Right lobe of liver (tissue), 6 donors: ENCODE measurements around the gene GGACT. TPM values are rescaled to one million over a fixed set of nuclear protein-coding genes. Genes with fewer than 3 reads are reported as not detected.
A peak's percentile ranks its signal among the peaks of the same experiment; 100 is the strongest.

Source experiments
- ATAC-seq, 4 donors: fragments of 200-7000 bp; cut with Tn5 transposase; one replicate each; pipeline ENCODE4 v1.9.1; 2020; ENCODE audit warnings: mild to moderate bottlenecking in 4 of 4, moderate library complexity in 4 of 4
- DNase-seq, 3 donors: peaks; one replicate each; pipeline ENCODE4 v3.0.0-alpha.2; 2020
- H3K27ac ChIP-seq, 3 donors: fragments of 200-600 bp; one replicate each; pipeline ENCODE4 v1.8.0; 2022
- H3K27me3 ChIP-seq, 2 donors: fragments of 200-600 bp; one replicate each; pipeline ENCODE4 v1.8.0; 2022
- H3K36me3 ChIP-seq, 4 donors: fragments of 200-600 bp; sonication (generic) in 1 of 4; one replicate each; pipeline versions ENCODE4 v1.5.1 to v1.8.0; 2017 to 2022; ENCODE audit warnings: control low read depth in 1 of 4
- H3K4me1 ChIP-seq, 4 donors: fragments of 200-600 bp; sonication (generic) in 1 of 4; one replicate each; pipeline versions ENCODE4 v1.5.1 to v1.8.0; 2017 to 2022; ENCODE audit warnings: control low read depth in 1 of 4
- H3K4me3 ChIP-seq, 3 donors: fragments of 200-600 bp; one replicate each; pipeline ENCODE4 v1.8.0; 2022
- H3K9me3 ChIP-seq, 4 donors: fragments of 200-600 bp; sonication (generic) in 1 of 4; one replicate each; pipeline versions ENCODE4 v1.5.1 to v1.8.0; 2017 to 2022; ENCODE audit warnings: control low read depth in 1 of 4
- POLR2A ChIP-seq: fragments of 450-650 bp; IDR thresholded peaks from one replicate; pipeline ENCODE4 v1.6.1; 2017; ENCODE audit warnings: antibody characterized with exemption, mild to moderate bottlenecking
- WGBS: methylation state at CpG from one replicate; pipeline ENCODE4 v1.1.6; 2018; ENCODE audit warnings: low coverage, low lambda C conversion rate; ENCODE audit not compliant: insufficient coverage; ENCODE audit errors: missing lambda C conversion rate; 5-methylcytosine and 5-hydroxymethylcytosine counted together
- intact Hi-C, 2 donors: fragments of 100-400 bp; cut with DNase I; formaldehyde crosslinking; loops; one replicate each; pipeline versions ENCODE4 v1.11.2 to v1.14.1; 2022
- total RNA-seq, 6 experiments: library from RNA; depleted of rRNA in 2 of 6; stranded (reverse); fragments of >200 nt in 2 of 6; fragmentation: NEBNext Ultra II Directional in 3 of 6; extraction: Animal tissue kit (Norgen Biotek cat#: 25700) in 3 of 6; gene quantifications; one replicate each; pipeline versions ENCODE4 v1.1.0 to v1.2.4, GENCODE V29; 2016 to 2023
- TF ChIP-seq, protein P1 (sequence below), 4 donors: fragments of 200-600 bp in 3 of 4; fragments of 450-650 bp in 1 of 4; IDR thresholded peaks; one replicate each; pipeline versions ENCODE4 v1.5.1 to v1.8.0; 2016 to 2022; ENCODE audit warnings: antibody characterized with exemption in 4 of 4, mild to moderate bottlenecking in 2 of 4
- donor health status: DM: no; HTN: yes; CAD: no.
- donor health status: DM: no; HTN: no; CAD: no.
- donor health status: DM: no; HTN: no; CAD: no.
- donor health status: DM: no; HTN: yes; CAD: no.
- donor health status: DM: no; HTN: yes; CAD: no.

GGACT gene
- total RNA-seq, 6 experiments from 2014 or later, result 4.7 to 9.0 (median 5.9) TPM

GRCh38 chr13:100537951-100538462 is 50.6 kb downstream of the GGACT start:
- ATAC-seq, result no peak
- WGBS, result 96% methylated on average over 4 of the region's 5 CpGs
- Histone ChIP-seq H3K27me3 (no peaks in the 10 kb centered on the region), H3K4me3 (no peak overlapping the region), H3K27ac (no peak overlapping the region), H3K9me3 (no peaks in the 10 kb centered on the region), H3K36me3 (no peaks in the 10 kb centered on the region), H3K4me1 (peaks cover 0 to 17% (median 4%) of the 10 kb centered on the region in 4 donors)
- DNase-seq, result peak in 1 of 3 donors; percentile 33
- TF ChIP-seq, protein P1, sequence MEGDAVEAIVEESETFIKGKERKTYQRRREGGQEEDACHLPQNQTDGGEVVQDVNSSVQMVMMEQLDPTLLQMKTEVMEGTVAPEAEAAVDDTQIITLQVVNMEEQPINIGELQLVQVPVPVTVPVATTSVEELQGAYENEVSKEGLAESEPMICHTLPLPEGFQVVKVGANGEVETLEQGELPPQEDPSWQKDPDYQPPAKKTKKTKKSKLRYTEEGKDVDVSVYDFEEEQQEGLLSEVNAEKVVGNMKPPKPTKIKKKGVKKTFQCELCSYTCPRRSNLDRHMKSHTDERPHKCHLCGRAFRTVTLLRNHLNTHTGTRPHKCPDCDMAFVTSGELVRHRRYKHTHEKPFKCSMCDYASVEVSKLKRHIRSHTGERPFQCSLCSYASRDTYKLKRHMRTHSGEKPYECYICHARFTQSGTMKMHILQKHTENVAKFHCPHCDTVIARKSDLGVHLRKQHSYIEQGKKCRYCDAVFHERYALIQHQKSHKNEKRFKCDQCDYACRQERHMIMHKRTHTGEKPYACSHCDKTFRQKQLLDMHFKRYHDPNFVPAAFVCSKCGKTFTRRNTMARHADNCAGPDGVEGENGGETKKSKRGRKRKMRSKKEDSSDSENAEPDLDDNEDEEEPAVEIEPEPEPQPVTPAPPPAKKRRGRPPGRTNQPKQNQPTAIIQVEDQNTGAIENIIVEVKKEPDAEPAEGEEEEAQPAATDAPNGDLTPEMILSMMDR (IDR thresholded peaks at IDR 0.05), result no peak
- no peak for TF ChIP-seq POLR2A
- intact Hi-C loops, result no loop called here

- intact Hi-C loops, result no loop called here
- no peak for ATAC-seq
- no peaks in the 10 kb centered on the region for H3K36me3 ChIP-seq
- H3K4me1 ChIP-seq, result peaks cover 0 to 17% (median 7%) of the 10 kb centered on the region in 4 donors
- H3K27ac ChIP-seq, result no peak overlapping the region
- 90% methylated on average over 5 of the region's 9 CpGs for whole genome bisulfite sequencing
- DNase-seq, result peak in 1 of 3 donors; percentile 25
- no peaks in the 10 kb centered on the region for H3K9me3 ChIP-seq
- H3K27me3 ChIP-seq, result no peaks in the 10 kb centered on the region
- TF ChIP-seq POLR2A, result no peak
- TF ChIP-seq, protein P1 (IDR thresholded peaks at IDR 0.05), result no peak
- H3K4me3 ChIP-seq, result no peak overlapping the region
Measured at GRCh38 chr13:100537486-100537885, 51.1 kb downstream of the GGACT start.

- intact Hi-C loops, result no loop called here
- WGBS, result 87% methylated on average over 11 of the region's 13 CpGs
- TF ChIP-seq POLR2A, result no peak
- TF ChIP-seq, protein P1 (IDR thresholded peaks at IDR 0.05), result no peak
- Histone ChIP-seq H3K27ac (no peak overlapping the region), H3K9me3 (no peaks in the 10 kb centered on the region), H3K4me1 (peaks cover 0 to 17% (median 8%) of the 10 kb centered on the region in 4 donors), H3K27me3 (no peaks in the 10 kb centered on the region), H3K36me3 (no peaks in the 10 kb centered on the region), H3K4me3 (no peak overlapping the region)
- ATAC-seq (no peak), DNase-seq (peak in 1 of 3 donors; percentile 42)
Measured at GRCh38 chr13:100536643-100537180, 51.9 kb downstream of the GGACT start.

DNA sequence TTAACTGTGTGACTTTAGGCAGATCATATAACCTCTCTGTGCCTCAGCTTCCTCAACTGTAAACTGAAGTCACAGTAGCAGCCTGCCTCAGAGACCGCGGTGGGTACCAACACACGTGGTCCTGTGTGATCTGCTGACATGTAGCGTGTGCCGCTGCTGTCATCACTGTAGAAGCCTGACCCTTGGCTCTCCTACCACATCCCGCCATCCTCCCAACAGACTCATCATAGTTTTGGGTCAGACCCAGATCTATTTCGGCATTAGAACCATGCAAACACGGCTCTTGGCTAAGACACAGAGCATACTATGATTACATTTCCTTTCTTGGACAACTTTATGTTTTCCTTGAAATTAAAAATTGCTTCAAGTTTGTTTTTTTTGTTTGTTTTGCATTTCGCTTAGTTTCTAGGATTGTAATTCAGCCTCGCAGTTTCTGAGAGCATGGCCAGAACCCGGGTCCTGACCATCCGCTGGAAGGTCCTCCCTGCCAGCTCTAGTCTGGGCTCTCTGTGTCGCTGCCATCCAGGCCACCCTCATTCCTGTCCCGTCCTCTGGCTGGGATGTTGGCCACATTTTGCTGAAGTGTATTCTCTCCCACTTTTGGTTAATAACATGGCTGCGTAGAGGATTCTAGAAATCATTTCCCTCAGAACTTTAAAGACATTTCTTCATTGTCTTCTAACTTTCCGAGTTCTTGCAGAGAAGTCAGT is 53.0 kb downstream of the GGACT start:
- Histone ChIP-seq H3K4me1 (peaks cover 0 to 28% (median 11%) of the 10 kb centered on the region in 4 donors), H3K9me3 (no peaks in the 10 kb centered on the region), H3K27ac (no peak overlapping the region), H3K36me3 (no peaks in the 10 kb centered on the region), H3K27me3 (no peaks in the 10 kb centered on the region), H3K4me3 (no peak overlapping the region)
- ATAC-seq (no peak), DNase-seq (peak in 1 of 3 donors; percentile 40)
- 74% methylated on average over 13 of the region's 16 CpGs for WGBS
- TF ChIP-seq, protein P1 (IDR thresholded peaks at IDR 0.05), result no peak
- TF ChIP-seq POLR2A, result no peak
- intact Hi-C loops, result no loop called here
